Loucy (cell line): ENCODE results near the gene MUC5B.

ENCODE experiments used
- H2AFZ ChIP-seq: fragments of 200-600 bp; sonication (generic); 2 replicates; pipeline ENCODE4 v1.6.0; 2016; ENCODE audit warnings: antibody characterized with exemption, mild to moderate bottlenecking, low read length, moderate library complexity
- H3F3A ChIP-seq: fragments of 200-600 bp; 2 replicates; pipeline ENCODE4 v1.6.0; 2016; ENCODE audit warnings: antibody characterized with exemption, low read depth, mild to moderate bottlenecking
- H3K27me3 ChIP-seq: fragments of 200-600 bp; sonication (generic); 2 replicates; pipeline ENCODE4 v1.6.1; 2014; ENCODE audit warnings: low read length, mild to moderate bottlenecking; ENCODE audit not compliant: insufficient read depth, poor library complexity, severe bottlenecking
- H3K36me3 ChIP-seq: fragments of 200-600 bp; sonication (generic); 2 replicates; pipeline ENCODE4 v1.6.1; 2016; ENCODE audit warnings: low read length; ENCODE audit not compliant: insufficient read depth
- H3K4me1 ChIP-seq: fragments of 200-600 bp; sonication (generic); 2 replicates; pipeline ENCODE4 v1.5.1; 2014; ENCODE audit warnings: low read length, mild to moderate bottlenecking; ENCODE audit not compliant: insufficient read depth, poor library complexity, severe bottlenecking
- H3K4me2 ChIP-seq: fragments of 200-600 bp; sonication (generic); 2 replicates; pipeline ENCODE4 v1.6.0; 2014; ENCODE audit warnings: antibody characterized with exemption, low read length, low read depth, mild to moderate bottlenecking; ENCODE audit not compliant: poor library complexity, severe bottlenecking
- H3K4me3 ChIP-seq: fragments of 200-600 bp; sonication (generic); 2 replicates; pipeline ENCODE4 v1.5.1; 2014; ENCODE audit warnings: low read length, mild to moderate bottlenecking, mixed read lengths; ENCODE audit not compliant: poor library complexity, severe bottlenecking
- H3K79me2 ChIP-seq: fragments of 200-600 bp; sonication (generic); 2 replicates; pipeline ENCODE4 v1.6.1; 2014; ENCODE audit warnings: low read length; ENCODE audit not compliant: insufficient read depth
- H3K9ac ChIP-seq: fragments of 200-600 bp; sonication (generic); 2 replicates; pipeline ENCODE4 v1.6.0; 2014; ENCODE audit warnings: mild to moderate bottlenecking, low read depth, low read length, moderate library complexity; ENCODE audit not compliant: poor library complexity, severe bottlenecking
- H3K9me2 ChIP-seq: fragments of 200-600 bp; sonication (generic); replicated peaks from 2 replicates; pipeline ENCODE4 v1.6.1; 2016; ENCODE audit warnings: low read depth, low read length, mixed read lengths
- H3K9me3 ChIP-seq: fragments of 200-600 bp; sonication (generic); 2 replicates; pipeline ENCODE4 v1.6.1; 2014; ENCODE audit warnings: mild to moderate bottlenecking, antibody characterized with exemption, low read length, low read depth; ENCODE audit not compliant: insufficient read depth
- H4K20me1 ChIP-seq: fragments of 200-600 bp; sonication (generic); 2 replicates; pipeline ENCODE4 v1.6.0; 2014; ENCODE audit warnings: antibody characterized with exemption, low read length, mild to moderate bottlenecking; ENCODE audit not compliant: insufficient read depth, poor library complexity, severe bottlenecking
- EZH2phosphoT487 ChIP-seq: fragments of 200-600 bp; IDR thresholded peaks from 2 replicates; pipeline ENCODE4 v1.6.1; 2018; ENCODE audit warnings: antibody characterized with exemption, mild to moderate bottlenecking, moderate library complexity, borderline replicate concordance
- TF ChIP-seq, protein P1 (sequence below): fragments of 200-600 bp; sonication (generic); conservative IDR thresholded peaks from 2 replicates; pipeline ENCODE4 v1.5.1; 2014; ENCODE audit warnings: mild to moderate bottlenecking, antibody characterized with exemption, low read length

The MUC5B gene

DNA sequence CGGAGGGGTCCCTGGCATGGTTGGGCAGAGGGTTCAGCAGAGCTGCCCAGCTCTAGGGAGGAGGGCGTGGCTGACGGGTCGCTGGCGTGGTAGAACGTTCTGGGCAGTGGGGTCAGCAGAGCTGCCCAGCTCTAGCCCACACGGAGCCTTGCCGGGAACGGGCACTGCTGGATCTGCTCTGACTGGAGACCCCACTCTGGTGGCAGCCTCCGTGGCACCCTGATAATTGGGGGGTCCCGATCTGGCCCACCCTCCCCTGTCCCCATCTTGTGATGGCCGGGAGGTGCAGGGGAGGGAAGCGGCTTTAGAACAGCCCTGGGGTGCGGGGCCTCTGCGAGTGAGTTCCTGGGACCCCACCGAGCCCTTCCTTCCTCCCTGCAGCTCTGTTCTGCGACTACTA lies 43.2 kb upstream of the MUC5B start:
- Histone ChIP-seq H3K36me3 (no peaks in the 10 kb centered on the region), H3K9ac (no peak overlapping the region), H3K4me1 (no peaks in the 10 kb centered on the region), H3K4me3 (no peak overlapping the region), H3K4me2 (no peak overlapping the region), H3F3A (no peaks in the 10 kb centered on the region), H4K20me1 (no peaks in the 10 kb centered on the region), H2AFZ (no peak overlapping the region), H3K27me3 (no peaks in the 10 kb centered on the region), H3K9me2 (no peaks in the 10 kb centered on the region), H3K9me3 (peaks cover 14% of the 10 kb centered on the region; the same call in 1 of the 2 replicates), H3K79me2 (no peaks in the 10 kb centered on the region)
- TF ChIP-seq EZH2phosphoT487: no peak
- TF ChIP-seq, protein P1, sequence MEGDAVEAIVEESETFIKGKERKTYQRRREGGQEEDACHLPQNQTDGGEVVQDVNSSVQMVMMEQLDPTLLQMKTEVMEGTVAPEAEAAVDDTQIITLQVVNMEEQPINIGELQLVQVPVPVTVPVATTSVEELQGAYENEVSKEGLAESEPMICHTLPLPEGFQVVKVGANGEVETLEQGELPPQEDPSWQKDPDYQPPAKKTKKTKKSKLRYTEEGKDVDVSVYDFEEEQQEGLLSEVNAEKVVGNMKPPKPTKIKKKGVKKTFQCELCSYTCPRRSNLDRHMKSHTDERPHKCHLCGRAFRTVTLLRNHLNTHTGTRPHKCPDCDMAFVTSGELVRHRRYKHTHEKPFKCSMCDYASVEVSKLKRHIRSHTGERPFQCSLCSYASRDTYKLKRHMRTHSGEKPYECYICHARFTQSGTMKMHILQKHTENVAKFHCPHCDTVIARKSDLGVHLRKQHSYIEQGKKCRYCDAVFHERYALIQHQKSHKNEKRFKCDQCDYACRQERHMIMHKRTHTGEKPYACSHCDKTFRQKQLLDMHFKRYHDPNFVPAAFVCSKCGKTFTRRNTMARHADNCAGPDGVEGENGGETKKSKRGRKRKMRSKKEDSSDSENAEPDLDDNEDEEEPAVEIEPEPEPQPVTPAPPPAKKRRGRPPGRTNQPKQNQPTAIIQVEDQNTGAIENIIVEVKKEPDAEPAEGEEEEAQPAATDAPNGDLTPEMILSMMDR: no peak

DNA sequence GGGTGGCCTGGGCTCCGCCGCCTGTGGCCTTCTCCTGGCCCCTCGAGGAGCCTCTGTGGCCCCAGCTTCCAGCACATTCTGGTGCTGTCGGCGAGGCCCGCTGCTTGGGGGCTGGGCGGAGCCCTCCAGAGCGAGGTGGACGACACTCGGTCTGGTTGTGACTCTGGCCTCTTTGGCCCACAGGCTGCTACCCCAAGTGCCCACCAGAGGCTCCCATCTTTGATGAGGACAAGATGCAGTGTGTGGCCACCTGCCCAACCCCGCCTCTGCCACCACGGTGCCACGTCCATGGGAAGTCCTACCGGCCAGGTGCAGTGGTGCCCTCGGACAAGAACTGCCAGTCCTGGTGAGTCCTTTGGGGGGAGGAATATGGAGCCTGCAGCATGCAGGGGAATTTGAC lies 42.7 kb upstream of the MUC5B start:
- H3K9me3 ChIP-seq: peaks cover 10% of the 10 kb centered on the region; the same call in 1 of the 2 replicates
- H3K79me2 ChIP-seq: no peaks in the 10 kb centered on the region
- no peak overlapping the region for H3K4me3 ChIP-seq
- no peaks in the 10 kb centered on the region for H3F3A ChIP-seq
- no peak overlapping the region for H3K9ac ChIP-seq
- TF ChIP-seq, protein P1: no peak
- TF ChIP-seq EZH2phosphoT487: no peak
- no peaks in the 10 kb centered on the region for H3K27me3 ChIP-seq
- H4K20me1 ChIP-seq: no peaks in the 10 kb centered on the region
- no peaks in the 10 kb centered on the region for H3K36me3 ChIP-seq
- no peak overlapping the region for H2AFZ ChIP-seq
- H3K4me1 ChIP-seq: no peaks in the 10 kb centered on the region
- H3K9me2 ChIP-seq: no peaks in the 10 kb centered on the region
- H3K4me2 ChIP-seq: no peak overlapping the region

DNA sequence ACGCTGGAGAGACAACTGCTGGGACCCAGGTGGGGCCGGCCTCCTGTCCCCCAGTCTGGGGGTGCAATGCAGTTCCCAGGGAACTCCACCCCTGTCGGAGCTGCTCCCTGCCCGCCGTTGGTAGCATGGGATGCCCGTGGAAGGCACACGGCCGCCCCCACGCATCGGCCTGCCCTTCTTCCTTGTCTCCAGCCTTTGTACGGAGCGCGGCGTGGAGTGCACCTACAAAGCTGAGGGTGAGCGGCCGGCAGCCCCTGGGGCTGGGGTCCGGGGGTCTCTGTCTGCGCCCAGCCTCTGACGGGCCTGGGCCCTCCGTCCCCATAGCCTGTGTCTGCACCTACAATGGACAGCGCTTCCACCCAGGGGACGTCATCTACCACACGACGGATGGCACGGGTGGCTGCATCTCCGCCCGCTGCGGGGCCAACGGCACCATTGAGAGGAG lies 41.9 kb upstream of the MUC5B start:
- Histone ChIP-seq H3K9ac (no peak overlapping the region), H3K4me2 (no peak overlapping the region)

DNA sequence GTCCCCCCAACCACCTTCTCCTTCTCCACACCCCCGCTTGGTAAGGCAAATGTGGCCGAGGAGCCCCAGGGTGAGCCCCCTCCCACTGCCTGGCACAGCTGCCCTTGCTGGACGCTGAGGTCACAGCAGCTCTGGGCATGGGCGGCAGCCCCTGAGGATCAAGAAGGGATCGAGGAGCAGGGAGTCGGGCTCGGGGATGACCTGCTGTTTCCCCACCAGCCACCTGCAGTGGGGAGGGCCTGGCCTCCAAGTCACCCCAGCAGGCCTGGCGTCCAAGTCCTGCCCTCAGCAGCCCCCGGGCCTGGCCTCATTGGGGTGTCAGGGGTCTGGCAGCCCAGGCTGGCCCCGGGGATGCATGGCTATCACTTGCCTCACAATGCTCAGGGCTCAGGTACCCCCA lies 41.4 kb upstream of the MUC5B start:
- H3K4me2 ChIP-seq: no peak overlapping the region
- no peaks in the 10 kb centered on the region for H3F3A ChIP-seq
- no peaks in the 10 kb centered on the region; the same call in 1 of the 2 replicates for H3K9me3 ChIP-seq
- no peak overlapping the region for H3K4me3 ChIP-seq
- H3K36me3 ChIP-seq: no peaks in the 10 kb centered on the region
- no peak overlapping the region for H3K9ac ChIP-seq
- TF ChIP-seq, protein P1: no peak
- no peak for TF ChIP-seq EZH2phosphoT487
- H2AFZ ChIP-seq: no peak overlapping the region
- no peaks in the 10 kb centered on the region for H3K4me1 ChIP-seq
- no peaks in the 10 kb centered on the region for H3K79me2 ChIP-seq
- no peaks in the 10 kb centered on the region for H3K27me3 ChIP-seq
- H3K9me2 ChIP-seq: no peaks in the 10 kb centered on the region
- H4K20me1 ChIP-seq: no peaks in the 10 kb centered on the region

More for the DNA sequence above, 41.9 kb upstream of the MUC5B start:
- no peaks in the 10 kb centered on the region for H3K79me2 ChIP-seq
- no peaks in the 10 kb centered on the region for H4K20me1 ChIP-seq
- no peaks in the 10 kb centered on the region for H3K36me3 ChIP-seq
- no peaks in the 10 kb centered on the region for H3K27me3 ChIP-seq
- H3K4me3 ChIP-seq: no peak overlapping the region
- no peaks in the 10 kb centered on the region for H3K4me1 ChIP-seq
- peaks cover 3% of the 10 kb centered on the region; the same call in 1 of the 2 replicates for H3K9me3 ChIP-seq
- no peak for TF ChIP-seq EZH2phosphoT487
- H3K9me2 ChIP-seq: no peaks in the 10 kb centered on the region
- H2AFZ ChIP-seq: no peak overlapping the region
- H3F3A ChIP-seq: no peaks in the 10 kb centered on the region
